ENCODE measurements around the gene INTS7. TPM values are rescaled to one million over a fixed set of nuclear protein-coding genes. Genes with fewer than 3 reads are reported as not detected.

Gene INTS7
- total and polyA plus RNA-seq, 2 of the 4 experiments (the other 2 are of a cell fraction), result 8.3 to 24.9 TPM

DNA sequence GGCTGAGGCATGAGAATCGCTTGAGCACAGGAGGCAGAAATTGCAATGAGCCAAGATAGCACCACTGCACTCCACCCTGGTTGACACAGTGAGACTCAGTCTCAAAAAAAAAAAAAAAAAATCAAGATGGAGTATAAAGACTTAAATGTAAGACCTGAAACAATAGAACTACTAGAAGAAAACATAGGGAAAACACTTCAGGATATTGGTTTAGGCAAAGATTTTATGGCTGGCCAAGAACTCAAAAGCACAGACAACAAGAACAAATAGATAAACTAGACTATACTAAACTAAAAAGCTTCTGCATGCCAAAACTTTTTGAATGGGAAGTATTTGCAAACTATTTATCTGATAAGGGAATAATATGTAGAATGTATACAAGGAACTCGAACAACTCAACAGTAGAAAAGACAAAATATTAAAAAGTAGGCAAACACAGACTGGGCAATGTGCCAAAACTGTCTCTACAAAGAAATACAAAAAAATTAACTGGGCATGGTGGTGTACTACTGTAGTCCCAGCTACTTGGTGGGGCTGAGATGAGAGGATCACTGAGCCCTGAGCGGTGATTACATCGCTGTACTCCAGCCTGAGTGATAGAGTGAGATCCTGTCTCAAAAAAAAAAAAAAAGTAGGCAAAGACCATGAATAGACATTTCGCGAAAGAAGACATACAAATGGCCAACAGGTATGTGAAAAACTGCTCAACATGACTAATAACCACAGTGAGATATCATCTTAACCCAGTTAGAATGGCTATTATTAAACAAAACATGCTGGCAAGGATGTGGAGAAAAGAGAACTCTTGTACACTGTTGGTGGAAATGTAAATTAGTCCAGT lies 25.5 kb upstream of the INTS7 start:
- no peak overlapping the region for H3K23ac ChIP-seq (ENCODE audit: low read depth, low read length)
- H2AK5ac ChIP-seq (ENCODE audit: low read depth, low read length), result no peak overlapping the region
- H2BK20ac ChIP-seq (ENCODE audit: low read depth, low read length), result no peak overlapping the region
- no peak overlapping the region for H2AFZ ChIP-seq (replicated peaks; ENCODE audit: low read length, poor library complexity)
- TF ChIP-seq FOS (IDR thresholded peaks at IDR 0.05; ENCODE audit: low read depth, low read length), result no peak
- no peak for TF ChIP-seq SMC3 (IDR thresholded peaks at IDR 0.05; ENCODE audit: low read depth, low read length)
- H2BK15ac ChIP-seq (ENCODE audit: low read depth, low read length), result no peak overlapping the region
- no peak overlapping the region for H2BK120ac ChIP-seq (ENCODE audit: low read depth, low read length)
- dilution Hi-C loops (cut with HindIII; ENCODE audit: low sequenced_read_pairs, unreplicated experiment), result no loop called here
- no peak overlapping the region for H4K91ac ChIP-seq (ENCODE audit: insufficient read depth, low read depth, low read length)
- CTCF ChIA-PET, result interaction anchor here (1.3 to 2.2 kb wide), 2 partner anchors 10 to 395 kb away, joined by 4 to 10 read pairs; no protein-coding TSS in a partner anchor
- 83% methylated on average over 1 of the region's 6 CpGs; no CpG with 5 or more reads in 1 of the 2 experiments for WGBS, 2 experiments (ENCODE audit: extremely low coverage in 2 of 2, insufficient read length in 1 of 2)
- DNase-seq (no peak), ATAC-seq (ENCODE audit: low read depth) (no peak; the same call in 1 of the 2 replicates)
- no peak overlapping the region for H3K56ac ChIP-seq (ENCODE audit: extremely low read depth, insufficient read depth, low read length)
- no peak overlapping the region for H3K4me3 ChIP-seq (ENCODE audit: insufficient read depth, low read depth, low read length)
- no peaks in the 10 kb centered on the region; a peak in 2 of 4 replicates for H3K79me1 ChIP-seq (ENCODE audit: low read depth in 1 of 2, low read length in 2 of 2)
- no peak overlapping the region for H4K5ac ChIP-seq (ENCODE audit: low read depth, low read length)
- H3K4ac ChIP-seq (ENCODE audit: low read depth, low read length), result no peak overlapping the region
- no peak overlapping the region for H3K9ac ChIP-seq (ENCODE audit: low read depth, low read length)
- H3K18ac ChIP-seq (ENCODE audit: low read depth, low read length), result no peak overlapping the region
- H3K14ac ChIP-seq (replicated peaks; ENCODE audit: low read depth, low read length), result no peak overlapping the region
- H3K4me2 ChIP-seq (ENCODE audit: low read depth, low read length), result no peak overlapping the region
- H2AK9ac ChIP-seq (replicated peaks; ENCODE audit: low read depth, low read length, poor library complexity), result no peak overlapping the region
- H4K8ac ChIP-seq (ENCODE audit: low read depth in 2 of 2, low read length in 2 of 2), result no peak overlapping the region
- no peaks in the 10 kb centered on the region for H4K20me1 ChIP-seq (ENCODE audit: insufficient read depth, low read length)
- POLR2A ChIA-PET (ENCODE audit: unreplicated experiment), result no interaction called here
- H3K9me1 ChIP-seq (ENCODE audit: insufficient read depth, low read length), result no peaks in the 10 kb centered on the region
- H2BK5ac ChIP-seq (ENCODE audit: low read depth, low read length, poor library complexity, severe bottlenecking), result no peak overlapping the region
- H3K9me3 ChIP-seq (ENCODE audit: control insufficient read depth, insufficient read depth, low read length), result no peaks in the 10 kb centered on the region
- in situ Hi-C loops (cut with MboI; ENCODE audit: low sequenced_read_pairs), result loop anchor here (5.0 kb wide), 1 partner anchor 396 kb away; no protein-coding TSS in a partner anchor
- H3K27me3 ChIP-seq (ENCODE audit: control insufficient read depth, insufficient read depth, low read length), result no peaks in the 10 kb centered on the region
- no peak overlapping the region for H3K27ac ChIP-seq (ENCODE audit: insufficient read depth, low read length)
- H3K4me1 ChIP-seq (ENCODE audit: control insufficient read depth, insufficient read depth, low read length), result no peaks in the 10 kb centered on the region
- no TSS peak for BruUV-seq (replicated peaks)
- H3K36me3 ChIP-seq (ENCODE audit: control insufficient read depth, insufficient read depth, low read length), result peaks cover 3% of the 10 kb centered on the region
- intact Hi-C loops (cut with micrococcal nuclease), result loop anchor here (10.0 kb wide), 1 partner anchor 724 kb away; no protein-coding TSS in a partner anchor

Data from IMR-90 (cell line).